ENCODE results near the gene DNAJC11. TPM values are rescaled to one million over a fixed set of nuclear protein-coding genes. Genes with fewer than 3 reads are reported as not detected.

The DNAJC11 gene
- total RNA-seq, 1 experiment from 2014 or later: 106 TPM

GRCh38 chr1:6591222-6591621, 110.4 kb downstream of the DNAJC11 start:
- intact Hi-C loops (cut with micrococcal nuclease; ENCODE audit: unreplicated experiment): no loop called here
- Histone ChIP-seq H3K36me3 (ENCODE audit: insufficient read depth, low read length, poor library complexity, severe bottlenecking) (peaks cover 53% of the 10 kb centered on the region), H3K4me1 (ENCODE audit: insufficient read depth, low read length, poor library complexity, severe bottlenecking) (no peaks in the 10 kb centered on the region), H3K4me3 (ENCODE audit: low read depth, low read length, poor library complexity, severe bottlenecking) (no peak overlapping the region), H3K27me3 (replicated peaks; ENCODE audit: insufficient read depth, low read depth, low read length, poor library complexity) (no peaks in the 10 kb centered on the region), H3K9me3 (ENCODE audit: low read depth, low read length, poor library complexity, severe bottlenecking) (no peaks in the 10 kb centered on the region), H3K27ac (ENCODE audit: low read depth, low read length, poor library complexity, severe bottlenecking) (no peak overlapping the region)
- ChIA-PET CTCF (no interaction called here), POLR2A (ENCODE audit: low non-redundant PET) (interaction anchor here (0.6 kb wide), 1 partner anchor 26 kb away, joined by 3 read pairs; no protein-coding TSS in a partner anchor)
- TF ChIP-seq EZH2 (IDR thresholded peaks at IDR 0.05; ENCODE audit: borderline replicate concordance, low read depth, low read length, poor library complexity, severe bottlenecking): no peak
- TF ChIP-seq, protein P1, sequence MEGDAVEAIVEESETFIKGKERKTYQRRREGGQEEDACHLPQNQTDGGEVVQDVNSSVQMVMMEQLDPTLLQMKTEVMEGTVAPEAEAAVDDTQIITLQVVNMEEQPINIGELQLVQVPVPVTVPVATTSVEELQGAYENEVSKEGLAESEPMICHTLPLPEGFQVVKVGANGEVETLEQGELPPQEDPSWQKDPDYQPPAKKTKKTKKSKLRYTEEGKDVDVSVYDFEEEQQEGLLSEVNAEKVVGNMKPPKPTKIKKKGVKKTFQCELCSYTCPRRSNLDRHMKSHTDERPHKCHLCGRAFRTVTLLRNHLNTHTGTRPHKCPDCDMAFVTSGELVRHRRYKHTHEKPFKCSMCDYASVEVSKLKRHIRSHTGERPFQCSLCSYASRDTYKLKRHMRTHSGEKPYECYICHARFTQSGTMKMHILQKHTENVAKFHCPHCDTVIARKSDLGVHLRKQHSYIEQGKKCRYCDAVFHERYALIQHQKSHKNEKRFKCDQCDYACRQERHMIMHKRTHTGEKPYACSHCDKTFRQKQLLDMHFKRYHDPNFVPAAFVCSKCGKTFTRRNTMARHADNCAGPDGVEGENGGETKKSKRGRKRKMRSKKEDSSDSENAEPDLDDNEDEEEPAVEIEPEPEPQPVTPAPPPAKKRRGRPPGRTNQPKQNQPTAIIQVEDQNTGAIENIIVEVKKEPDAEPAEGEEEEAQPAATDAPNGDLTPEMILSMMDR (conservative IDR thresholded peaks at IDR 0.05; ENCODE audit: low read depth, low read length): no peak
- BruUV-seq (replicated peaks): no TSS peak
- DNase-seq (ENCODE audit: low spot score): no peak

DNA sequence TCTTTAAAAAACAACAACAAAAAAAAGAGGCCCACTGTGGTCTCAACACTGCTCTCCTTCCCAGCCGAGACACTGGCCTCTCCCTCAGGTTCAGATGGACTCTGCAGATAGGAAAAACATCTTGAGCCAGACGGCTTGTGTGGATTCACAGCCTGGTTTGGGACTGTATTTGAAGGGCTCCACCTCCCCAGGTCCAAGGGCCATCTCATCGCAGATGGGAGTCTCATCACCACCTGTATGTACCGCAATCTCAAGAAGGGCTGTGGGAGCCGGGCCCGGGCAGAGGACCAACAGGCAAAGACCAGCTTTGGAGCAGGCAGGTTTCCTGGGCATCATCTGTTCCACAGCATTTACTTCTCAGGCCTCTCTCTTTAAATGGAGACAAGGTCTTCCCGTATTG, 111.6 kb downstream of the DNAJC11 start:
- Histone ChIP-seq H3K36me3 (ENCODE audit: insufficient read depth, low read length, poor library complexity, severe bottlenecking) (peaks cover 42% of the 10 kb centered on the region), H3K9me3 (ENCODE audit: low read depth, low read length, poor library complexity, severe bottlenecking) (no peaks in the 10 kb centered on the region), H3K4me1 (ENCODE audit: insufficient read depth, low read length, poor library complexity, severe bottlenecking) (no peaks in the 10 kb centered on the region), H3K27ac (ENCODE audit: low read depth, low read length, poor library complexity, severe bottlenecking) (no peak overlapping the region), H3K4me3 (ENCODE audit: low read depth, low read length, poor library complexity, severe bottlenecking) (no peak overlapping the region), H3K27me3 (replicated peaks; ENCODE audit: insufficient read depth, low read depth, low read length, poor library complexity) (no peaks in the 10 kb centered on the region)
- ChIA-PET CTCF (no interaction called here), POLR2A (ENCODE audit: low non-redundant PET) (no interaction called here)
- intact Hi-C loops (cut with micrococcal nuclease; ENCODE audit: unreplicated experiment): no loop called here
- no peak for DNase-seq (ENCODE audit: low spot score)
- TF ChIP-seq, protein P1 (conservative IDR thresholded peaks at IDR 0.05; ENCODE audit: low read depth, low read length): no peak
- TF ChIP-seq EZH2 (IDR thresholded peaks at IDR 0.05; ENCODE audit: borderline replicate concordance, low read depth, low read length, poor library complexity, severe bottlenecking): no peak
- BruUV-seq (replicated peaks): no TSS peak

GRCh38 chr1:6588893-6589520, 112.6 kb downstream of the DNAJC11 start:
- Histone ChIP-seq H3K4me3 (ENCODE audit: low read depth, low read length, poor library complexity, severe bottlenecking) (no peak overlapping the region), H3K4me1 (ENCODE audit: insufficient read depth, low read length, poor library complexity, severe bottlenecking) (no peaks in the 10 kb centered on the region), H3K27ac (ENCODE audit: low read depth, low read length, poor library complexity, severe bottlenecking) (no peak overlapping the region), H3K9me3 (ENCODE audit: low read depth, low read length, poor library complexity, severe bottlenecking) (no peaks in the 10 kb centered on the region), H3K36me3 (ENCODE audit: insufficient read depth, low read length, poor library complexity, severe bottlenecking) (peaks cover 37% of the 10 kb centered on the region), H3K27me3 (replicated peaks; ENCODE audit: insufficient read depth, low read depth, low read length, poor library complexity) (no peaks in the 10 kb centered on the region)
- CTCF ChIA-PET: no interaction called here
- BruUV-seq (replicated peaks): TSS peak; percentile 30
- TF ChIP-seq EZH2 (IDR thresholded peaks at IDR 0.05; ENCODE audit: borderline replicate concordance, low read depth, low read length, poor library complexity, severe bottlenecking): no peak
- TF ChIP-seq, protein P1 (conservative IDR thresholded peaks at IDR 0.05; ENCODE audit: low read depth, low read length): no peak
- intact Hi-C loops (cut with micrococcal nuclease; ENCODE audit: unreplicated experiment): no loop called here
- DNase-seq (ENCODE audit: low spot score): no peak
- POLR2A ChIA-PET (ENCODE audit: low non-redundant PET): no interaction called here

All from A673 (cell line).